Astrocyte of the spinal cord (primary cell): ENCODE data around the gene ADAP1.

Source experiments
- DNase-seq: peaks from one replicate; pipeline ENCODE4 v3.0.0; 2011; ENCODE audit warnings: low read depth, low spot score
- H3K4me3 ChIP-seq: 2 replicates; pipeline ENCODE4 v1.5.1; 2011; ENCODE audit warnings: low read depth, mild to moderate bottlenecking, low read length, moderate library complexity
- CTCF ChIP-seq: IDR thresholded peaks from 2 replicates; pipeline ENCODE4 v1.5.1; 2012; ENCODE audit warnings: low read depth, mild to moderate bottlenecking, low read length, inconsistent platforms
- in situ Hi-C: cut with HindIII; loops from 2 replicates; pipeline ENCODE4 v1.10.0; 2017; ENCODE audit warnings: low sequenced_read_pairs

ADAP1 gene

GRCh38 chr7:901041-901387 lies 53.5 kb downstream of the ADAP1 start:
- in situ Hi-C loops = no loop called here
- no peak for TF ChIP-seq CTCF
- no peak for DNase-seq
- no peak overlapping the region for H3K4me3 ChIP-seq

GRCh38 chr7:900331-901040 lies 54.0 kb downstream of the ADAP1 start:
- TF ChIP-seq CTCF = no peak
- H3K4me3 ChIP-seq = no peak overlapping the region
- in situ Hi-C loops = no loop called here

GRCh38 chr7:899806-900205 lies 54.7 kb downstream of the ADAP1 start:
- no peak overlapping the region for H3K4me3 ChIP-seq
- in situ Hi-C loops = no loop called here
- TF ChIP-seq CTCF = no peak
- DNase-seq = no peak

More at GRCh38 chr7:900331-901040, 54.0 kb downstream of the ADAP1 start:
- no peak for DNase-seq

- no peak for DNase-seq
- in situ Hi-C loops = no loop called here
- TF ChIP-seq CTCF = no peak
- no peak overlapping the region for H3K4me3 ChIP-seq
Measured at GRCh38 chr7:898855-899681, 55.4 kb downstream of the ADAP1 start.

GRCh38 chr7:898460-898854 lies 56.0 kb downstream of the ADAP1 start:
- TF ChIP-seq CTCF = no peak
- in situ Hi-C loops = no loop called here
- no peak overlapping the region for H3K4me3 ChIP-seq
- no peak for DNase-seq

- H3K4me3 ChIP-seq = no peak overlapping the region
- no peak for DNase-seq
- TF ChIP-seq CTCF = no peak
- in situ Hi-C loops = no loop called here
Measured at GRCh38 chr7:897771-898376, 56.6 kb downstream of the ADAP1 start.
